GM23338 (cell line): ENCODE measurements around the gene TEX14. TPM values are rescaled to one million over a fixed set of nuclear protein-coding genes. Genes with fewer than 3 reads are reported as not detected.

Experiments used
- ATAC-seq: fragments of 200-7000 bp; cut with Tn5 transposase; 3 replicates; pipeline ENCODE4 v1.9.1; 2020
- DNase-seq: peaks from one replicate; pipeline ENCODE4 v3.0.0-alpha.2; 2015; ENCODE audit warnings: low spot score
- H2AFZ ChIP-seq: fragments of 200-600 bp; sonication (generic); 2 replicates; pipeline ENCODE4 v1.8.0; 2016; ENCODE audit warnings: antibody characterized with exemption, mild to moderate bottlenecking, moderate library complexity
- H3F3A ChIP-seq: fragments of 200-600 bp; sonication (generic); replicated peaks from 2 replicates; pipeline ENCODE4 v1.8.0; 2017; ENCODE audit warnings: antibody characterized with exemption, mixed run types, low read depth
- H3K27ac ChIP-seq: fragments of 200-600 bp; sonication (generic); 2 replicates; pipeline ENCODE4 v1.6.1; 2016; ENCODE audit warnings: low read depth
- H3K27me3 ChIP-seq: fragments of 200-600 bp; sonication (generic); 2 replicates; pipeline ENCODE4 v1.8.0; 2016; ENCODE audit warnings: mild to moderate bottlenecking, mixed run types, moderate library complexity; ENCODE audit not compliant: insufficient read depth
- H3K36me3 ChIP-seq: fragments of 200-600 bp; sonication (generic); 2 replicates; pipeline ENCODE4 v1.8.0; 2016; ENCODE audit warnings: mild to moderate bottlenecking; ENCODE audit not compliant: insufficient read depth
- H3K4me1 ChIP-seq: fragments of 200-600 bp; sonication (generic); 2 replicates; pipeline ENCODE4 v1.8.0; 2016; ENCODE audit warnings: mild to moderate bottlenecking, moderate library complexity; ENCODE audit not compliant: insufficient read depth
- H3K4me2 ChIP-seq: fragments of 200-600 bp; sonication (generic); 2 replicates; pipeline ENCODE4 v1.7.1; 2017; ENCODE audit warnings: mixed run types
- H3K4me3 ChIP-seq: fragments of 200-600 bp; sonication (generic); 2 replicates; pipeline ENCODE4 v1.6.1; 2016; ENCODE audit warnings: mixed run types
- H3K79me2 ChIP-seq: fragments of 200-600 bp; sonication (generic); replicated peaks from 2 replicates; pipeline ENCODE4 v1.8.0; 2017; ENCODE audit warnings: mild to moderate bottlenecking; ENCODE audit not compliant: insufficient read depth
- H3K9me2 ChIP-seq: fragments of 200-600 bp; sonication (generic); 2 replicates; pipeline ENCODE4 v1.8.0; 2017; ENCODE audit not compliant: insufficient read depth
- H4K20me1 ChIP-seq: fragments of 200-600 bp; sonication (generic); replicated peaks from 2 replicates; pipeline ENCODE4 v1.8.0; 2017; ENCODE audit warnings: mild to moderate bottlenecking; ENCODE audit not compliant: insufficient read depth
- H3K27ac Mint-ChIP-seq: 2 replicates; pipeline ENCODE4 v1.8.0; 2020; ENCODE audit warnings: inconsistent platforms, mild to moderate bottlenecking, moderate library complexity, mixed read lengths
- H3K27me3 Mint-ChIP-seq: 3 replicates; pipeline ENCODE4 v1.8.0; 2022; ENCODE audit warnings: low read depth, mild to moderate bottlenecking, moderate library complexity, mixed read lengths, inconsistent platforms; ENCODE audit not compliant: insufficient read depth, poor library complexity
- H3K36me3 Mint-ChIP-seq: 3 replicates; pipeline ENCODE4 v1.8.0; 2021; ENCODE audit warnings: low read depth, mild to moderate bottlenecking, inconsistent platforms, moderate library complexity, mixed read lengths
- H3K4me1 Mint-ChIP-seq: 3 replicates; pipeline ENCODE4 v1.8.0; 2020; ENCODE audit warnings: mild to moderate bottlenecking, inconsistent platforms, mixed read lengths
- H3K4me3 Mint-ChIP-seq: 3 replicates; pipeline ENCODE4 v1.8.0; 2021; ENCODE audit warnings: moderate library complexity, mild to moderate bottlenecking, inconsistent platforms, mixed read lengths
- H3K9me3 Mint-ChIP-seq: 3 replicates; pipeline ENCODE4 v1.8.0; 2020; ENCODE audit warnings: moderate library complexity, mild to moderate bottlenecking, inconsistent platforms, mixed read lengths
- EZH2phosphoT487 ChIP-seq: fragments of 200-600 bp; sonication (generic); IDR thresholded peaks from one replicate; pipeline ENCODE4 v1.8.1; 2018; ENCODE audit warnings: antibody characterized with exemption; ENCODE audit not compliant: unreplicated experiment
- JUNB ChIP-seq: IDR thresholded peaks from one replicate; pipeline ENCODE4 v1.6.1; 2016; ENCODE audit warnings: antibody characterized with exemption; ENCODE audit not compliant: unreplicated experiment
- STAT1 ChIP-seq: IDR thresholded peaks from one replicate; pipeline ENCODE4 v1.6.1; 2016; ENCODE audit warnings: antibody characterized with exemption; ENCODE audit not compliant: unreplicated experiment
- ZNF331 ChIP-seq: fragments of 250-450 bp; sonication (Bioruptor Pico); IDR thresholded peaks from 2 replicates; pipeline ENCODE4 v1.5.0; 2020; ENCODE audit warnings: low read depth, mild to moderate bottlenecking, moderate library complexity
- polyA plus RNA-seq: library from polyadenylated mRNA; unstranded; fragments of >200 nt; fragmentation: Nextera tagmentation; extraction: Ambion mirVana; gene quantifications from 2 replicates; pipeline ENCODE4 v1.2.1, GENCODE V29; 2016
- total RNA-seq: library from RNA; depleted of rRNA; stranded (reverse); fragments of >200 nt; shearing (Covaris generic); gene quantifications from 2 replicates; pipeline ENCODE4 v1.2.3, GENCODE V29; 2014
- TF ChIP-seq, protein P1 (sequence below): IDR thresholded peaks from 2 replicates; pipeline ENCODE4 v1.6.1; 2016; ENCODE audit warnings: antibody characterized with exemption
- TF ChIP-seq, protein P2 (sequence below): IDR thresholded peaks from one replicate; pipeline ENCODE4 v1.6.1; 2018; ENCODE audit warnings: antibody characterized with exemption; ENCODE audit not compliant: unreplicated experiment
- TF ChIP-seq, protein P3 (sequence below): fragments of 250-450 bp; sonication (Bioruptor Pico); IDR thresholded peaks from 2 replicates; pipeline ENCODE4 v1.5.0; 2020; ENCODE audit warnings: mild to moderate bottlenecking, moderate library complexity

Gene TEX14
- total and polyA plus RNA-seq, 2 experiments from 2014 or later, result 0.80 to 2.6 TPM

DNA sequence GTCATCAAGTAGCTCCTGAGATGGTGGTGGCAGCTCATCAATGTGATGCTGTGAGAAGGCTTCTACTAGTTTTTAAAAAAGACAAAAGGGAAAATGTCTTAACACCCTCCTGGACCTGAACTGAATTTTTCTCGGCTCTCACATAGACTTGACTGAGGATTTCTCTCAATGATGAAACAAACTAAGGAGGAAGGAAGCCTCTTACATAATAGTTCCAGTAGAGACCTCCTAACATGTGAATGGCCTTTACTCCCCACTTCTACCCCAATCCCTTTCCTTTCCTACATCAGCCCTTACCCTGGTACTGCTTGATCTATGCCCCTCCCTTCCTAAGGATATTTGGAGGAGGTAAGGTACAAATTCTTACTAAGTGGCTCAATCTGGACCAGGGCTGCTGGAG, 122.6 kb downstream of the TEX14 start (continued):
- TF ChIP-seq JUNB (no peak), EZH2phosphoT487 (no peak), STAT1 (no peak), ZNF331 (no peak)
- TF ChIP-seq, protein P1, sequence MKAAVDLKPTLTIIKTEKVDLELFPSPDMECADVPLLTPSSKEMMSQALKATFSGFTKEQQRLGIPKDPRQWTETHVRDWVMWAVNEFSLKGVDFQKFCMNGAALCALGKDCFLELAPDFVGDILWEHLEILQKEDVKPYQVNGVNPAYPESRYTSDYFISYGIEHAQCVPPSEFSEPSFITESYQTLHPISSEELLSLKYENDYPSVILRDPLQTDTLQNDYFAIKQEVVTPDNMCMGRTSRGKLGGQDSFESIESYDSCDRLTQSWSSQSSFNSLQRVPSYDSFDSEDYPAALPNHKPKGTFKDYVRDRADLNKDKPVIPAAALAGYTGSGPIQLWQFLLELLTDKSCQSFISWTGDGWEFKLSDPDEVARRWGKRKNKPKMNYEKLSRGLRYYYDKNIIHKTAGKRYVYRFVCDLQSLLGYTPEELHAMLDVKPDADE, result no peak

DNA sequence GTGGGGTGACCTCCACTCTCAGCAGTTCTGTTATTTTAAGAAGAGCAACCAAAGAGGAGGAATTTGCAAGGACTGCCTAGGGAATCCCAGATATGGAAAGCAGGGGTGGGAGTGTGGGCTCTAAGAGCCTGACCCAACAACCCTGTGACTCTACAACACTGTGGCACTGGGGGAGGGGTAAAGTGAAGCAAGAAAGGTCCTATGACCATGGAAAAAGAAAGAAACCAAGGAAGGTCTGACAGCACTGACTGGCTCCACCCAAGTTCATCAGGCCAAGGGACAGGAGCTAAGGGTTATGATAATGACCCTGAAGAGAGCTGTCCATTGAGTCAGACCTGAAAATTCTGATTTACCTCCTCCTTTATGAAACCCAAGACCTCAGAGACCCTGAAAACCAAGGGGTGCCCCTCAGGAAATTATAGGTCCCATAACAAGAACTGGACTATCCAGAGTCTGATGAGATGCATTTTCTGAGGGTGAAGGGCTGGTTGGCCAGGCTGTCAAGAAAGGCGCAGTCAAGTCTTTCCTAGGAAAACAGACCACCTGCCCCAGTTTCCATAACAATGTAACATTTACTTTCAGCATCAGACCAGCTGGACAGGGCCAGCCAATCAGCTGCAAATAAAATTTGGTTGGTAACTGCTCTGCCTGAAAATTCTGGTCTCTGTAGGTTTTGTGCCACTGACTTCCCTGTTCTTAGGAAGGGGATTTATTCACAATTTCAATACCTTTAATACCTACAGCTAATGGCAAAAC, 123.6 kb downstream of the TEX14 start:
- Histone ChIP-seq H3K9me2 (no peaks in the 10 kb centered on the region), H3K4me1 (peaks cover 22% of the 10 kb centered on the region; the same call in 1 of the 2 replicates), H3K4me2 (no peak overlapping the region), H2AFZ (peak overlapping the region; percentile 35), H3K4me3 (no peak overlapping the region), H3F3A (no peaks in the 10 kb centered on the region), H3K36me3 (no peaks in the 10 kb centered on the region), H3K27ac (no peak overlapping the region), H4K20me1 (no peaks in the 10 kb centered on the region), H3K27me3 (no peaks in the 10 kb centered on the region), H3K79me2 (no peaks in the 10 kb centered on the region)
- TF ChIP-seq, protein P2, sequence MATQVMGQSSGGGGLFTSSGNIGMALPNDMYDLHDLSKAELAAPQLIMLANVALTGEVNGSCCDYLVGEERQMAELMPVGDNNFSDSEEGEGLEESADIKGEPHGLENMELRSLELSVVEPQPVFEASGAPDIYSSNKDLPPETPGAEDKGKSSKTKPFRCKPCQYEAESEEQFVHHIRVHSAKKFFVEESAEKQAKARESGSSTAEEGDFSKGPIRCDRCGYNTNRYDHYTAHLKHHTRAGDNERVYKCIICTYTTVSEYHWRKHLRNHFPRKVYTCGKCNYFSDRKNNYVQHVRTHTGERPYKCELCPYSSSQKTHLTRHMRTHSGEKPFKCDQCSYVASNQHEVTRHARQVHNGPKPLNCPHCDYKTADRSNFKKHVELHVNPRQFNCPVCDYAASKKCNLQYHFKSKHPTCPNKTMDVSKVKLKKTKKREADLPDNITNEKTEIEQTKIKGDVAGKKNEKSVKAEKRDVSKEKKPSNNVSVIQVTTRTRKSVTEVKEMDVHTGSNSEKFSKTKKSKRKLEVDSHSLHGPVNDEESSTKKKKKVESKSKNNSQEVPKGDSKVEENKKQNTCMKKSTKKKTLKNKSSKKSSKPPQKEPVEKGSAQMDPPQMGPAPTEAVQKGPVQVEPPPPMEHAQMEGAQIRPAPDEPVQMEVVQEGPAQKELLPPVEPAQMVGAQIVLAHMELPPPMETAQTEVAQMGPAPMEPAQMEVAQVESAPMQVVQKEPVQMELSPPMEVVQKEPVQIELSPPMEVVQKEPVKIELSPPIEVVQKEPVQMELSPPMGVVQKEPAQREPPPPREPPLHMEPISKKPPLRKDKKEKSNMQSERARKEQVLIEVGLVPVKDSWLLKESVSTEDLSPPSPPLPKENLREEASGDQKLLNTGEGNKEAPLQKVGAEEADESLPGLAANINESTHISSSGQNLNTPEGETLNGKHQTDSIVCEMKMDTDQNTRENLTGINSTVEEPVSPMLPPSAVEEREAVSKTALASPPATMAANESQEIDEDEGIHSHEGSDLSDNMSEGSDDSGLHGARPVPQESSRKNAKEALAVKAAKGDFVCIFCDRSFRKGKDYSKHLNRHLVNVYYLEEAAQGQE, result peak; percentile 45
- TF ChIP-seq, protein P3, sequence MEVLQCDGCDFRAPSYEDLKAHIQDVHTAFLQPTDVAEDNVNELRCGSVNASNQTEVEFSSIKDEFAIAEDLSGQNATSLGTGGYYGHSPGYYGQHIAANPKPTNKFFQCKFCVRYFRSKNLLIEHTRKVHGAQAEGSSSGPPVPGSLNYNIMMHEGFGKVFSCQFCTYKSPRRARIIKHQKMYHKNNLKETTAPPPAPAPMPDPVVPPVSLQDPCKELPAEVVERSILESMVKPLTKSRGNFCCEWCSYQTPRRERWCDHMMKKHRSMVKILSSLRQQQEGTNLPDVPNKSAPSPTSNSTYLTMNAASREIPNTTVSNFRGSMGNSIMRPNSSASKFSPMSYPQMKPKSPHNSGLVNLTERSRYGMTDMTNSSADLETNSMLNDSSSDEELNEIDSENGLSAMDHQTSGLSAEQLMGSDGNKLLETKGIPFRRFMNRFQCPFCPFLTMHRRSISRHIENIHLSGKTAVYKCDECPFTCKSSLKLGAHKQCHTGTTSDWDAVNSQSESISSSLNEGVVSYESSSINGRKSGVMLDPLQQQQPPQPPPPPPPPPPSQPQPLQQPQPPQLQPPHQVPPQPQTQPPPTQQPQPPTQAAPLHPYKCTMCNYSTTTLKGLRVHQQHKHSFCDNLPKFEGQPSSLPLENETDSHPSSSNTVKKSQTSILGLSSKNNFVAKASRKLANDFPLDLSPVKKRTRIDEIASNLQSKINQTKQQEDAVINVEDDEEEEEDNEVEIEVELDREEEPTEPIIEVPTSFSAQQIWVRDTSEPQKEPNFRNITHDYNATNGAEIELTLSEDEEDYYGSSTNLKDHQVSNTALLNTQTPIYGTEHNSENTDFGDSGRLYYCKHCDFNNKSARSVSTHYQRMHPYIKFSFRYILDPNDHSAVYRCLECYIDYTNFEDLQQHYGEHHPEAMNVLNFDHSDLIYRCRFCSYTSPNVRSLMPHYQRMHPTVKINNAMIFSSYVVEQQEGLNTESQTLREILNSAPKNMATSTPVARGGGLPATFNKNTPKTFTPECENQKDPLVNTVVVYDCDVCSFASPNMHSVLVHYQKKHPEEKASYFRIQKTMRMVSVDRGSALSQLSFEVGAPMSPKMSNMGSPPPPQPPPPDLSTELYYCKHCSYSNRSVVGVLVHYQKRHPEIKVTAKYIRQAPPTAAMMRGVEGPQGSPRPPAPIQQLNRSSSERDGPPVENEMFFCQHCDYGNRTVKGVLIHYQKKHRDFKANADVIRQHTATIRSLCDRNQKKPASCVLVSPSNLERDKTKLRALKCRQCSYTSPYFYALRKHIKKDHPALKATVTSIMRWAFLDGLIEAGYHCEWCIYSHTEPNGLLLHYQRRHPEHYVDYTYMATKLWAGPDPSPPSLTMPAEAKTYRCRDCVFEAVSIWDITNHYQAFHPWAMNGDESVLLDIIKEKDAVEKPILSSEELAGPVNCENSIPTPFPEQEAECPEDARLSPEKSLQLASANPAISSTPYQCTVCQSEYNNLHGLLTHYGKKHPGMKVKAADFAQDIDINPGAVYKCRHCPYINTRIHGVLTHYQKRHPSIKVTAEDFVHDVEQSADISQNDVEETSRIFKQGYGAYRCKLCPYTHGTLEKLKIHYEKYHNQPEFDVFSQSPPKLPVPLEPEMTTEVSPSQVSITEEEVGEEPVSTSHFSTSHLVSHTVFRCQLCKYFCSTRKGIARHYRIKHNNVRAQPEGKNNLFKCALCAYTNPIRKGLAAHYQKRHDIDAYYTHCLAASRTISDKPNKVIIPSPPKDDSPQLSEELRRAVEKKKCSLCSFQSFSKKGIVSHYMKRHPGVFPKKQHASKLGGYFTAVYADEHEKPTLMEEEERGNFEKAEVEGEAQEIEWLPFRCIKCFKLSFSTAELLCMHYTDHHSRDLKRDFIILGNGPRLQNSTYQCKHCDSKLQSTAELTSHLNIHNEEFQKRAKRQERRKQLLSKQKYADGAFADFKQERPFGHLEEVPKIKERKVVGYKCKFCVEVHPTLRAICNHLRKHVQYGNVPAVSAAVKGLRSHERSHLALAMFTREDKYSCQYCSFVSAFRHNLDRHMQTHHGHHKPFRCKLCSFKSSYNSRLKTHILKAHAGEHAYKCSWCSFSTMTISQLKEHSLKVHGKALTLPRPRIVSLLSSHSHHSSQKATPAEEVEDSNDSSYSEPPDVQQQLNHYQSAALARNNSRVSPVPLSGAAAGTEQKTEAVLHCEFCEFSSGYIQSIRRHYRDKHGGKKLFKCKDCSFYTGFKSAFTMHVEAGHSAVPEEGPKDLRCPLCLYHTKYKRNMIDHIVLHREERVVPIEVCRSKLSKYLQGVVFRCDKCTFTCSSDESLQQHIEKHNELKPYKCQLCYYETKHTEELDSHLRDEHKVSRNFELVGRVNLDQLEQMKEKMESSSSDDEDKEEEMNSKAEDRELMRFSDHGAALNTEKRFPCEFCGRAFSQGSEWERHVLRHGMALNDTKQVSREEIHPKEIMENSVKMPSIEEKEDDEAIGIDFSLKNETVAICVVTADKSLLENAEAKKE (CRISPR knock-in tag), result no peak
- H3K27me3 Mint-ChIP-seq, result no peaks in the 10 kb centered on the region
- H3K4me3 Mint-ChIP-seq, result no peak overlapping the region
- no peak for ATAC-seq
- H3K9me3 Mint-ChIP-seq, result no peaks in the 10 kb centered on the region
- H3K4me1 Mint-ChIP-seq, result peaks cover 35% of the 10 kb centered on the region
- DNase-seq, result peak; percentile 32
- no peaks in the 10 kb centered on the region for H3K36me3 Mint-ChIP-seq
- H3K27ac Mint-ChIP-seq, result no peak overlapping the region
